T-helper 1 cell treated with Interleukin-12 subunit alpha and Interleukin-12 subunit beta and Interleukin-4 antibody, amounts not matched to agents 30 μg/mL and 1 μg/mL, for 36 hours (primary cell): Measurements from ENCODE around the gene DVL1.

Source experiments
- H3K27ac Mint-ChIP-seq: one replicate; pipeline ENCODE4 v1.8.0; 2021; ENCODE audit warnings: mild to moderate bottlenecking, mixed read lengths
- H3K27me3 Mint-ChIP-seq: one replicate; pipeline ENCODE4 v1.8.0; 2021; ENCODE audit warnings: low read depth, mixed read lengths
- H3K36me3 Mint-ChIP-seq: one replicate; pipeline ENCODE4 v1.8.0; 2021; ENCODE audit warnings: low read depth, mixed read lengths
- H3K4me1 Mint-ChIP-seq: one replicate; pipeline ENCODE4 v1.8.0; 2021; ENCODE audit warnings: low read depth, mixed read lengths
- H3K4me3 Mint-ChIP-seq: one replicate; pipeline ENCODE4 v1.8.0; 2021; ENCODE audit warnings: mild to moderate bottlenecking, moderate library complexity, mixed read lengths
- H3K9me3 Mint-ChIP-seq: one replicate; pipeline ENCODE4 v1.8.0; 2021; ENCODE audit warnings: mixed read lengths

Gene DVL1

GRCh38 chr1:1292442-1292779 lies 56.8 kb downstream of the DVL1 start:
- H3K4me1 Mint-ChIP-seq: no peaks in the 10 kb centered on the region

GRCh38 chr1:1291548-1292441 lies 57.4 kb downstream of the DVL1 start:
- Mint-ChIP-seq H3K27me3 (no peaks in the 10 kb centered on the region), H3K9me3 (no peaks in the 10 kb centered on the region), H3K27ac (no peak overlapping the region), H3K4me1 (no peaks in the 10 kb centered on the region), H3K36me3 (no peaks in the 10 kb centered on the region), H3K4me3 (no peak overlapping the region)

More at GRCh38 chr1:1292442-1292779, 56.8 kb downstream of the DVL1 start:
- H3K27me3 Mint-ChIP-seq: no peaks in the 10 kb centered on the region
- H3K9me3 Mint-ChIP-seq: no peaks in the 10 kb centered on the region
- H3K36me3 Mint-ChIP-seq: no peaks in the 10 kb centered on the region
- no peak overlapping the region for H3K27ac Mint-ChIP-seq
- no peak overlapping the region for H3K4me3 Mint-ChIP-seq

GRCh38 chr1:1291023-1291528 lies 58.1 kb downstream of the DVL1 start:
- no peaks in the 10 kb centered on the region for H3K27me3 Mint-ChIP-seq
- no peak overlapping the region for H3K4me3 Mint-ChIP-seq
- no peaks in the 10 kb centered on the region for H3K36me3 Mint-ChIP-seq
- no peak overlapping the region for H3K27ac Mint-ChIP-seq
- H3K9me3 Mint-ChIP-seq: no peaks in the 10 kb centered on the region
- H3K4me1 Mint-ChIP-seq: no peaks in the 10 kb centered on the region

GRCh38 chr1:1290238-1290731 lies 58.9 kb downstream of the DVL1 start:
- no peaks in the 10 kb centered on the region for H3K36me3 Mint-ChIP-seq
- no peak overlapping the region for H3K4me3 Mint-ChIP-seq
- H3K27ac Mint-ChIP-seq: no peak overlapping the region
- no peaks in the 10 kb centered on the region for H3K27me3 Mint-ChIP-seq
- no peaks in the 10 kb centered on the region for H3K9me3 Mint-ChIP-seq
- H3K4me1 Mint-ChIP-seq: no peaks in the 10 kb centered on the region

- H3K36me3 Mint-ChIP-seq: no peaks in the 10 kb centered on the region
- no peak overlapping the region for H3K27ac Mint-ChIP-seq
- H3K27me3 Mint-ChIP-seq: no peaks in the 10 kb centered on the region
- H3K9me3 Mint-ChIP-seq: no peaks in the 10 kb centered on the region
- no peaks in the 10 kb centered on the region for H3K4me1 Mint-ChIP-seq
- H3K4me3 Mint-ChIP-seq: no peak overlapping the region
These were observed 61.7 kb downstream of the DVL1 start for GRCh38 chr1:1287288-1288110.

GRCh38 chr1:1286313-1287261 lies 62.6 kb downstream of the DVL1 start:
- H3K27ac Mint-ChIP-seq: no peak overlapping the region
- H3K4me3 Mint-ChIP-seq: no peak overlapping the region
- no peaks in the 10 kb centered on the region for H3K27me3 Mint-ChIP-seq
- no peaks in the 10 kb centered on the region for H3K4me1 Mint-ChIP-seq
- no peaks in the 10 kb centered on the region for H3K36me3 Mint-ChIP-seq
- H3K9me3 Mint-ChIP-seq: no peaks in the 10 kb centered on the region

GRCh38 chr1:1285611-1286311 lies 63.5 kb downstream of the DVL1 start:
- Mint-ChIP-seq H3K36me3 (no peaks in the 10 kb centered on the region), H3K4me3 (no peak overlapping the region), H3K9me3 (no peaks in the 10 kb centered on the region), H3K27me3 (no peaks in the 10 kb centered on the region), H3K27ac (no peak overlapping the region), H3K4me1 (no peaks in the 10 kb centered on the region)
